ENCODE results near the gene SPAG6. TPM values are rescaled to one million over a fixed set of nuclear protein-coding genes. Genes with fewer than 3 reads are reported as not detected.
"Not testable (repeated sequence)": the region's sequence is repeated elsewhere in the genome, so short reads cannot be mapped to it uniquely, and the experiment has no call there.

SPAG6 gene
- total RNA-seq, 1 experiment from 2014 or later, result 0.74 TPM

DNA sequence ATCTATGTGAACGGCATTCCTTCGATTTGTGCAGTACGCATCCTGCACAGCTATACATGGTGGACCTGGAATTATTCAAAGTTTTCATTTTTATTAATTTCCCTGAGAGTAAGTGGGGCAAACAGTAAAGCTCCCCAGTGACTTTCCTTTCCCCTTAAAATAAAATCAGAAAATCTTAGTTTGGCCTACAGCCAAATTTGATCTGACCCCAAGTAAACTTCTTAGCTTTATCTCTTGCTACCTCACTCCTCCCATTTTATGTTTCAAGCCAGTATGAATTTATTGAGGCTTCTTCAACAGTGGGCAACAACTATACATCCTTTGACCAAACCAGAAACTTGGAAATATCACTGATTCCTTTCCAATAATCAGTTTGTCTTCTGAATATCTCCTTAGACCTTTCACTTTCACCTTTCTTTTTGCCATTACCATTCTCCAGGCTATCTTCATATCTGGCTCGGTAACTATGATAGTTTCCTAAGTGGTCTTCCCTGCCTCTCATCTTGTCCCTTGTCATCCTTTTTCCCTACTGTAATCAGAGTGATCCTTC, 11.1 kb downstream of the SPAG6 start:
- Mint-ChIP-seq H3K36me3 (no peaks in the 10 kb centered on the region), H3K4me1 (0 out of 2 replicates have a peak, but pooled peaks cover 3% of the 10 kb centered on the region), H3K4me3 (no peak overlapping the region), H3K27ac (no peak overlapping the region), H3K9me3 (no peaks in the 10 kb centered on the region), H3K27me3 (ENCODE audit: low read depth) (peaks cover 6% of the 10 kb centered on the region; the same call in 1 of the 2 replicates)
- TF ChIP-seq, protein P1, sequence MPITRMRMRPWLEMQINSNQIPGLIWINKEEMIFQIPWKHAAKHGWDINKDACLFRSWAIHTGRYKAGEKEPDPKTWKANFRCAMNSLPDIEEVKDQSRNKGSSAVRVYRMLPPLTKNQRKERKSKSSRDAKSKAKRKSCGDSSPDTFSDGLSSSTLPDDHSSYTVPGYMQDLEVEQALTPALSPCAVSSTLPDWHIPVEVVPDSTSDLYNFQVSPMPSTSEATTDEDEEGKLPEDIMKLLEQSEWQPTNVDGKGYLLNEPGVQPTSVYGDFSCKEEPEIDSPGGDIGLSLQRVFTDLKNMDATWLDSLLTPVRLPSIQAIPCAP (CRISPR knock-in tag; IDR thresholded peaks at IDR 0.05), result no peak
- TF ChIP-seq IRF2 (CRISPR knock-in tag; IDR thresholded peaks at IDR 0.05; ENCODE audit: borderline replicate concordance, low read depth) (no peak), MXD4 (CRISPR knock-in tag; IDR thresholded peaks at IDR 0.05; ENCODE audit: borderline replicate concordance) (no peak)
- no peak for DNase-seq (ENCODE audit: low spot score)
- ChIA-PET POLR2A (no interaction called here), CTCF (no interaction called here)
- no peak for ATAC-seq

DNA sequence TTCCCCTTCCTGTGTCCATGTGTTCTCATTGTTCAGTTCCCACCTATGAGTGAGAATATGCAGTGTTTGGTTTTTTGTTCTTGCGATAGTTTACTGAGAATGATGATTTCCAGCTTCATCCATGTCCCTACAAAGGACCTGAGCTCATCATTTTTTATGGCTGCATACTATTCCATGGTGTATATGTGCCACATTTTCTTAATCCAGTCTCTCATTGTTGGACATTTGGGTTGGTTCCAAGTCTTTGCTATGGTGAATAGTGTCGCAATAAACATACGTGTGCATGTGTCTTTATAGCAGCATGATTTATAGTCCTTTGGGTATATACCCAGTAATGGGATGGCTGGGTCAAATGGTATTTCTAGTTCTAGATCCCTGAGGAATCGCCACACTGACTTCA, 12.5 kb downstream of the SPAG6 start:
- H3K9me3 Mint-ChIP-seq; H3K4me3 Mint-ChIP-seq; H3K4me1 Mint-ChIP-seq; DNase-seq (ENCODE audit: low spot score); H3K27me3 Mint-ChIP-seq (ENCODE audit: low read depth); ATAC-seq; H3K27ac Mint-ChIP-seq; CTCF ChIA-PET; POLR2A ChIA-PET; H3K36me3 Mint-ChIP-seq: not testable (repeated sequence)

DNA sequence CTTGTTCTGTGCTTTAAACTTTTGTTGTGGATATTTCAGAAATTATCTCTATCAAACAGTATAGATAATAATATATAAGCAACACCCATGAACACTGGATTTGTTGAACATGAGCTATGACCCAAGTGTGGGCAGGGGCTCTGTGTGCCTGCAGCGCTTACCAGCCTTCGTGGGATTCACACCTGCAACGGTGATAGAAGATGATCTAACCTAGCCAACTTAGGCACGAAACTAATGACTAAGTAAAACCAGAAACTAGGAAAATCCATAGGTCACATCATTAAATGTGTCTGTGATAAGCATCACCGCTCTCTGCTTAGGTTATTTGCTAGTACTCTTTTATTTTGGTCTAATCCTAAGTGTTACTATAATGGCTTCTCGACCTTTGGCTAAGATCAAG, 18.0 kb downstream of the SPAG6 start:
- Mint-ChIP-seq H3K4me3 (no peak overlapping the region), H3K27me3 (ENCODE audit: low read depth) (no peaks in the 10 kb centered on the region), H3K9me3 (no peaks in the 10 kb centered on the region), H3K36me3 (no peaks in the 10 kb centered on the region), H3K27ac (no peak overlapping the region), H3K4me1 (0 out of 2 replicates have a peak, but pooled peaks cover 3% of the 10 kb centered on the region)
- POLR2A ChIA-PET, result no interaction called here
- ATAC-seq, result no peak
- DNase-seq (ENCODE audit: low spot score), result no peak
- CTCF ChIA-PET, result no interaction called here
- TF ChIP-seq NFYB (CRISPR knock-in tag; conservative IDR thresholded peaks at IDR 0.05; ENCODE audit: low read depth), result no peak
- no peak for TF ChIP-seq ZNF317 (CRISPR knock-in tag; IDR thresholded peaks at IDR 0.05; ENCODE audit: borderline replicate concordance, low read depth)
- TF ChIP-seq, protein P2, sequence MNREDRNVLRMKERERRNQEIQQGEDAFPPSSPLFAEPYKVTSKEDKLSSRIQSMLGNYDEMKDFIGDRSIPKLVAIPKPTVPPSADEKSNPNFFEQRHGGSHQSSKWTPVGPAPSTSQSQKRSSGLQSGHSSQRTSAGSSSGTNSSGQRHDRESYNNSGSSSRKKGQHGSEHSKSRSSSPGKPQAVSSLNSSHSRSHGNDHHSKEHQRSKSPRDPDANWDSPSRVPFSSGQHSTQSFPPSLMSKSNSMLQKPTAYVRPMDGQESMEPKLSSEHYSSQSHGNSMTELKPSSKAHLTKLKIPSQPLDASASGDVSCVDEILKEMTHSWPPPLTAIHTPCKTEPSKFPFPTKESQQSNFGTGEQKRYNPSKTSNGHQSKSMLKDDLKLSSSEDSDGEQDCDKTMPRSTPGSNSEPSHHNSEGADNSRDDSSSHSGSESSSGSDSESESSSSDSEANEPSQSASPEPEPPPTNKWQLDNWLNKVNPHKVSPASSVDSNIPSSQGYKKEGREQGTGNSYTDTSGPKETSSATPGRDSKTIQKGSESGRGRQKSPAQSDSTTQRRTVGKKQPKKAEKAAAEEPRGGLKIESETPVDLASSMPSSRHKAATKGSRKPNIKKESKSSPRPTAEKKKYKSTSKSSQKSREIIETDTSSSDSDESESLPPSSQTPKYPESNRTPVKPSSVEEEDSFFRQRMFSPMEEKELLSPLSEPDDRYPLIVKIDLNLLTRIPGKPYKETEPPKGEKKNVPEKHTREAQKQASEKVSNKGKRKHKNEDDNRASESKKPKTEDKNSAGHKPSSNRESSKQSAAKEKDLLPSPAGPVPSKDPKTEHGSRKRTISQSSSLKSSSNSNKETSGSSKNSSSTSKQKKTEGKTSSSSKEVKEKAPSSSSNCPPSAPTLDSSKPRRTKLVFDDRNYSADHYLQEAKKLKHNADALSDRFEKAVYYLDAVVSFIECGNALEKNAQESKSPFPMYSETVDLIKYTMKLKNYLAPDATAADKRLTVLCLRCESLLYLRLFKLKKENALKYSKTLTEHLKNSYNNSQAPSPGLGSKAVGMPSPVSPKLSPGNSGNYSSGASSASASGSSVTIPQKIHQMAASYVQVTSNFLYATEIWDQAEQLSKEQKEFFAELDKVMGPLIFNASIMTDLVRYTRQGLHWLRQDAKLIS (CRISPR knock-in tag; IDR thresholded peaks at IDR 0.05; ENCODE audit: borderline replicate concordance), result no peak
- TF ChIP-seq, protein P3, sequence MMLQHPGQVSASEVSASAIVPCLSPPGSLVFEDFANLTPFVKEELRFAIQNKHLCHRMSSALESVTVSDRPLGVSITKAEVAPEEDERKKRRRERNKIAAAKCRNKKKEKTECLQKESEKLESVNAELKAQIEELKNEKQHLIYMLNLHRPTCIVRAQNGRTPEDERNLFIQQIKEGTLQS (CRISPR knock-in tag; conservative IDR thresholded peaks at IDR 0.05), result no peak
- no peak for TF ChIP-seq FOXP4 (CRISPR knock-in tag; IDR thresholded peaks at IDR 0.05)
- TF ChIP-seq SP1 (CRISPR knock-in tag; conservative IDR thresholded peaks at IDR 0.05), result no peak
- TF ChIP-seq FOXK1 (CRISPR knock-in tag; IDR thresholded peaks at IDR 0.05), result no peak
- no peak for TF ChIP-seq OVOL2 (CRISPR knock-in tag; IDR thresholded peaks at IDR 0.05; ENCODE audit: borderline replicate concordance)
- no peak for TF ChIP-seq ZMAT4 (CRISPR knock-in tag; IDR thresholded peaks at IDR 0.05)
- TF ChIP-seq, protein P4, sequence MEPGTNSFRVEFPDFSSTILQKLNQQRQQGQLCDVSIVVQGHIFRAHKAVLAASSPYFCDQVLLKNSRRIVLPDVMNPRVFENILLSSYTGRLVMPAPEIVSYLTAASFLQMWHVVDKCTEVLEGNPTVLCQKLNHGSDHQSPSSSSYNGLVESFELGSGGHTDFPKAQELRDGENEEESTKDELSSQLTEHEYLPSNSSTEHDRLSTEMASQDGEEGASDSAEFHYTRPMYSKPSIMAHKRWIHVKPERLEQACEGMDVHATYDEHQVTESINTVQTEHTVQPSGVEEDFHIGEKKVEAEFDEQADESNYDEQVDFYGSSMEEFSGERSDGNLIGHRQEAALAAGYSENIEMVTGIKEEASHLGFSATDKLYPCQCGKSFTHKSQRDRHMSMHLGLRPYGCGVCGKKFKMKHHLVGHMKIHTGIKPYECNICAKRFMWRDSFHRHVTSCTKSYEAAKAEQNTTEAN (CRISPR knock-in tag; IDR thresholded peaks at IDR 0.05), result no peak
- TF ChIP-seq, protein P5, sequence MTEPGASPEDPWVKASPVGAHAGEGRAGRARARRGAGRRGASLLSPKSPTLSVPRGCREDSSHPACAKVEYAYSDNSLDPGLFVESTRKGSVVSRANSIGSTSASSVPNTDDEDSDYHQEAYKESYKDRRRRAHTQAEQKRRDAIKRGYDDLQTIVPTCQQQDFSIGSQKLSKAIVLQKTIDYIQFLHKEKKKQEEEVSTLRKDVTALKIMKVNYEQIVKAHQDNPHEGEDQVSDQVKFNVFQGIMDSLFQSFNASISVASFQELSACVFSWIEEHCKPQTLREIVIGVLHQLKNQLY (CRISPR knock-in tag; IDR thresholded peaks at IDR 0.05), result no peak
- no peak for TF ChIP-seq EMX1 (CRISPR knock-in tag; IDR thresholded peaks at IDR 0.05)
- no peak for TF ChIP-seq CBFB (CRISPR knock-in tag; IDR thresholded peaks at IDR 0.05; ENCODE audit: low read depth)
- TF ChIP-seq, protein P6, sequence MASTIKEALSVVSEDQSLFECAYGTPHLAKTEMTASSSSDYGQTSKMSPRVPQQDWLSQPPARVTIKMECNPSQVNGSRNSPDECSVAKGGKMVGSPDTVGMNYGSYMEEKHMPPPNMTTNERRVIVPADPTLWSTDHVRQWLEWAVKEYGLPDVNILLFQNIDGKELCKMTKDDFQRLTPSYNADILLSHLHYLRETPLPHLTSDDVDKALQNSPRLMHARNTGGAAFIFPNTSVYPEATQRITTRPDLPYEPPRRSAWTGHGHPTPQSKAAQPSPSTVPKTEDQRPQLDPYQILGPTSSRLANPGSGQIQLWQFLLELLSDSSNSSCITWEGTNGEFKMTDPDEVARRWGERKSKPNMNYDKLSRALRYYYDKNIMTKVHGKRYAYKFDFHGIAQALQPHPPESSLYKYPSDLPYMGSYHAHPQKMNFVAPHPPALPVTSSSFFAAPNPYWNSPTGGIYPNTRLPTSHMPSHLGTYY (CRISPR knock-in tag; IDR thresholded peaks at IDR 0.05), result no peak
- no peak for TF ChIP-seq AR (CRISPR knock-in tag; IDR thresholded peaks at IDR 0.05)

All from WTC11 (cell line).